ENCODE data around the gene PTPRR. TPM values are rescaled to one million over a fixed set of nuclear protein-coding genes. Genes with fewer than 3 reads are reported as not detected.

PTPRR gene
- total RNA-seq, 3 donors from 2014 or later, result 16.6 to 46.9 (median 25.1) TPM

GRCh38 chr12:70609203-70609602 is 311.3 kb downstream of the PTPRR start:
- H3K4me1 ChIP-seq (ENCODE audit: low read depth), result peaks cover 4% of the 10 kb centered on the region
- no peaks in the 10 kb centered on the region for H3K36me3 ChIP-seq (ENCODE audit: low read depth)
- peak in 2 of 3 donors; percentile 10 to 26 for DNase-seq
- TF ChIP-seq, protein P1, sequence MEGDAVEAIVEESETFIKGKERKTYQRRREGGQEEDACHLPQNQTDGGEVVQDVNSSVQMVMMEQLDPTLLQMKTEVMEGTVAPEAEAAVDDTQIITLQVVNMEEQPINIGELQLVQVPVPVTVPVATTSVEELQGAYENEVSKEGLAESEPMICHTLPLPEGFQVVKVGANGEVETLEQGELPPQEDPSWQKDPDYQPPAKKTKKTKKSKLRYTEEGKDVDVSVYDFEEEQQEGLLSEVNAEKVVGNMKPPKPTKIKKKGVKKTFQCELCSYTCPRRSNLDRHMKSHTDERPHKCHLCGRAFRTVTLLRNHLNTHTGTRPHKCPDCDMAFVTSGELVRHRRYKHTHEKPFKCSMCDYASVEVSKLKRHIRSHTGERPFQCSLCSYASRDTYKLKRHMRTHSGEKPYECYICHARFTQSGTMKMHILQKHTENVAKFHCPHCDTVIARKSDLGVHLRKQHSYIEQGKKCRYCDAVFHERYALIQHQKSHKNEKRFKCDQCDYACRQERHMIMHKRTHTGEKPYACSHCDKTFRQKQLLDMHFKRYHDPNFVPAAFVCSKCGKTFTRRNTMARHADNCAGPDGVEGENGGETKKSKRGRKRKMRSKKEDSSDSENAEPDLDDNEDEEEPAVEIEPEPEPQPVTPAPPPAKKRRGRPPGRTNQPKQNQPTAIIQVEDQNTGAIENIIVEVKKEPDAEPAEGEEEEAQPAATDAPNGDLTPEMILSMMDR (IDR thresholded peaks at IDR 0.05), result no peak
- intact Hi-C loops (cut with DNase I, micrococcal nuclease), result no loop called here
- no peaks in the 10 kb centered on the region for H3K9me3 ChIP-seq
- H3K4me3 ChIP-seq, result no peak overlapping the region
- ATAC-seq, result peak; percentile 49

DNA sequence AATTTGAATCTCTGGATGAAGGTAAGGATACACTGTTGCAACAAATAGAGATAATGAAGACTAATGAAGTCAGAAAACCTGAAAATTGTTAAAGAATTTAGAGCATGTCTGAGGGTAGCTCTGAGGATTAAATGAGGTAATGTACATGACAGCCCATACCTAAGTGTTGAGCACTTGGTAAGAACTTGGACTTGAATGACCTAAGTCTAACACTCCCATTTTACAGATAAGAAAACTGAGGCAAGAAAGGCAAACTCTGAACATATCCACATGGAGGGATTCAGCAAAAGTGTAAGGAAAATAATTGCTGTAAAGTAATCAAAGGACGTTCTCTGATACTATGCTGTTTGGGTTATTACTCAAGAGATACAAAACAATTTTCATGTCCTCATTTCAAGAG is 312.4 kb downstream of the PTPRR start:
- DNase-seq (no peak), ATAC-seq (no peak)
- intact Hi-C loops (cut with DNase I, micrococcal nuclease), result no loop called here
- TF ChIP-seq, protein P1 (IDR thresholded peaks at IDR 0.05), result no peak
- Histone ChIP-seq H3K4me1 (ENCODE audit: low read depth) (peaks cover 4% of the 10 kb centered on the region), H3K4me3 (no peak overlapping the region), H3K9me3 (no peaks in the 10 kb centered on the region), H3K36me3 (ENCODE audit: low read depth) (no peaks in the 10 kb centered on the region)

DNA sequence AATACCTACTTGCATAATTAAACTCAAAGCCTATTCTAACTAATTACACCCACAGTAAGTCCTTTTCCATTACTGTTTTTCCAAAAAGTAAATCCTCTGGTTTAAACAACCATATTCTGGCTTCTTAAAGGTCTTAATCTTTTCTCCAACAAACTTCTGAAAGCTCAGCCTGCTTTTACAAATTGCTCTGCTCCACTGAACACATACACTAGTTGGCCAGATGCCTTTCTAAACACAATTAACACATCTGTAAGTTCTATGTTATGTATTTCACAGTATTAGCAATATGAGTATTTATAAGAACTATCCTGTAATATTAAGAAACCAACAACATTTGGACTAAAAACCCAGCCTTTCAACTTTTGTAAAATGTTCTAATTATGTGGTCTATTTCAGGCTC is 313.4 kb downstream of the PTPRR start:
- DNase-seq (no peak), ATAC-seq (no peak)
- TF ChIP-seq, protein P1 (IDR thresholded peaks at IDR 0.05), result no peak
- H3K4me3 ChIP-seq, result no peak overlapping the region
- no peaks in the 10 kb centered on the region for H3K36me3 ChIP-seq (ENCODE audit: low read depth)
- H3K4me1 ChIP-seq (ENCODE audit: low read depth), result no peaks in the 10 kb centered on the region
- intact Hi-C loops (cut with DNase I, micrococcal nuclease), result no loop called here
- H3K9me3 ChIP-seq, result no peaks in the 10 kb centered on the region

GRCh38 chr12:70605976-70606375 is 314.6 kb downstream of the PTPRR start:
- ATAC-seq, result no peak
- H3K4me1 ChIP-seq (ENCODE audit: low read depth), result no peaks in the 10 kb centered on the region
- no peaks in the 10 kb centered on the region for H3K9me3 ChIP-seq
- intact Hi-C loops (cut with DNase I, micrococcal nuclease), result no loop called here
- no peaks in the 10 kb centered on the region for H3K36me3 ChIP-seq (ENCODE audit: low read depth)
- H3K4me3 ChIP-seq, result no peak overlapping the region
- DNase-seq, result no peak
- TF ChIP-seq, protein P1 (IDR thresholded peaks at IDR 0.05), result no peak

DNA sequence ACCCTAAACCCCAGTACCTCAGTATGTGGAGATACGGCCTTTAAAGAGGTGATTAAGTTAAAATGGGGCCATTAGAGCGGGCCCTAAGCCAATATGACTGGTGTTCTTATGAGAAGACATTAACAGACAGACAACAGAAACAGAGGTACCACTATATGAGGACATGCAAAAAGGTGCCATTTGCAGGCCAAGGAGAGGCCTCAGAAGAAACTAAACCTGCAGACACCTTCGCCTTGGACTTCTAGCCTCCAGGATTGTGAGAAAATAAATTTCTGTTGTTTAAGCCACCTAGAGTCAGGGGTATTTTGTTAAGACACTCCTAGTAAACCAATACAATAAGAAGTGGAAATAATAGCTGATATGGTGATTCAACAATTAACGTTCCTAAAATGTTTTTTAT is 315.9 kb downstream of the PTPRR start:
- TF ChIP-seq, protein P1 (IDR thresholded peaks at IDR 0.05), result no peak
- intact Hi-C loops (cut with DNase I, micrococcal nuclease), result no loop called here
- Histone ChIP-seq H3K9me3 (no peaks in the 10 kb centered on the region), H3K4me1 (ENCODE audit: low read depth) (no peaks in the 10 kb centered on the region), H3K4me3 (no peak overlapping the region), H3K36me3 (ENCODE audit: low read depth) (no peaks in the 10 kb centered on the region)
- DNase-seq (no peak), ATAC-seq (no peak)

- ATAC-seq (no peak), DNase-seq (no peak)
- Histone ChIP-seq H3K4me3 (no peak overlapping the region), H3K9me3 (no peaks in the 10 kb centered on the region), H3K36me3 (ENCODE audit: low read depth) (no peaks in the 10 kb centered on the region), H3K4me1 (ENCODE audit: low read depth) (no peaks in the 10 kb centered on the region)
- intact Hi-C loops (cut with DNase I, micrococcal nuclease), result no loop called here
- TF ChIP-seq, protein P1 (IDR thresholded peaks at IDR 0.05), result no peak
These were observed 317.5 kb downstream of the PTPRR start for GRCh38 chr12:70603044-70603443.
